GM18502 (cell line): ENCODE data around the gene HDLBP.

Source experiments
- ATAC-seq: cut with Tn5 transposase; IDR thresholded peaks from one replicate; pipeline ENCODE4 v1.9.1; 2021; ENCODE audit warnings: mild to moderate bottlenecking; ENCODE audit not compliant: unreplicated experiment, poor library complexity

Gene HDLBP

DNA sequence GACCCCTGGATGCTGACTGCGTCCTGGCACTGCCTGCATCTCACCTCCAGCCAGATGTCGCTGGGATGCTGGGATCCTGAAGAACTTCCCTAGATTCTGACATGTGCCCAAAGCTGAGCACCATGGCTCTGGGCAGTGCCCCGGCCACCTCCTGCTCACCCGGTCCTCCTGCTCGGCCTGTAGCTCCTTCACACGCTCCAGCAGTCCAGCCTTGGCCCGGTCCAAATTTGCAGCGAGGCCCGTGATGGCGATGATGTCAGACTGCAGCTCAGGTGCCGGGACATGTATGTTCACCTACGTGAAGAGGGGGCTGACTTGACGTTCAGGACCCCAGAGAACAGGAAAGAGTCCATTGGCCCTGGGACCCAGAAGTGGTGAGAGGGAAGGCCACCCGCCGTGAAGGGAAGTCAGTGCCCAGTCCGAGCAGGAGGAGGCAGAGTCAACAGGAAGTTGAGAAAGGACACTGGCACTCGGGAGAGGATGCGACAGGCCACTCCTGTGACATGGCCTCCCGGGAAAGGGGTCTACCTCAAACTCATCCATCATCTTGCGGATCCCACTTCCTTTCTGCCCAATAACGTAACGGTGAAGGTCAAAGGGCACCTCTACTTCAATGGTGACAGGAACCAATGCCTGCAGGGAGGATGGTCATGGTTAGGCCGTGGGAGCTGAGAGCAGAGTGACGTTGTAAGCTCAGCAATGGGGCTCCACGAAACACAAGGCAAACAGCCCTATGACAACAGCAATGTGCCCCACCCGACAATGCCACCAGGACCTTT is 80.3 kb downstream of the HDLBP start:
- ATAC-seq = no peak

DNA sequence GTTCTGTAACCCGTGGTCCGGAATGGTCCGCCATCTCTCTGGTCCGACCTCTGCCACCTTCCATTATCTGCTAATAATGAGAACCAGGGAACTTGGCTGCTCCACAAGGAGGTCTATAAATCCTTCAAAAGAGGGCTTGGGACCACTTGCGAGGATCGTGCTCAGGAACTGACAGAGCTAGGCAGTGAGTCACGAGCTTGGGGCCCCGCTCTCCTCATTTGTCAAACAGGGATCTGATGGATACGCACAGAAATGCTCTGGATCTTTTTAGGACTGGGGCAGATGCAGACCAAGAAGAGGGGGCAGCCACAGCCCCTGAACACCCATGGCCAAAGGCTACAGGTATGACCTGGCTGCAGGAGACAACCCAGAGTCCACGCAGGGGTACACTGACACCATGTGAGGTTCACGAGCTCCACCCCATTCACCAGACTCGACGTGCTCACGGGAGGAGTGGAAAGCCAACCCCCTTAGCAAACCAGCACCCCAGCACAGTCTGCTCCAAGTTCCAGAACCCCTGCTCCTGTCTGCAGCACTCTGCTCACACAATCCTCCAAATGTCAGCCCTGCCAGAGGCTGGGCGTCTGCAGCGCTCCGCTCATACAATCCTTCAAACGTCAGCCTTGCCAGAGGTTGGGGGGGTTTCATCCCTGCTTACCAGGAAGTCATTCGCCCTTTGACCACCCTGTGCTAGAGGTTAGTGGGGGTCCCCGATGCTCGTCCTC is 81.2 kb downstream of the HDLBP start:
- no peak for ATAC-seq

DNA sequence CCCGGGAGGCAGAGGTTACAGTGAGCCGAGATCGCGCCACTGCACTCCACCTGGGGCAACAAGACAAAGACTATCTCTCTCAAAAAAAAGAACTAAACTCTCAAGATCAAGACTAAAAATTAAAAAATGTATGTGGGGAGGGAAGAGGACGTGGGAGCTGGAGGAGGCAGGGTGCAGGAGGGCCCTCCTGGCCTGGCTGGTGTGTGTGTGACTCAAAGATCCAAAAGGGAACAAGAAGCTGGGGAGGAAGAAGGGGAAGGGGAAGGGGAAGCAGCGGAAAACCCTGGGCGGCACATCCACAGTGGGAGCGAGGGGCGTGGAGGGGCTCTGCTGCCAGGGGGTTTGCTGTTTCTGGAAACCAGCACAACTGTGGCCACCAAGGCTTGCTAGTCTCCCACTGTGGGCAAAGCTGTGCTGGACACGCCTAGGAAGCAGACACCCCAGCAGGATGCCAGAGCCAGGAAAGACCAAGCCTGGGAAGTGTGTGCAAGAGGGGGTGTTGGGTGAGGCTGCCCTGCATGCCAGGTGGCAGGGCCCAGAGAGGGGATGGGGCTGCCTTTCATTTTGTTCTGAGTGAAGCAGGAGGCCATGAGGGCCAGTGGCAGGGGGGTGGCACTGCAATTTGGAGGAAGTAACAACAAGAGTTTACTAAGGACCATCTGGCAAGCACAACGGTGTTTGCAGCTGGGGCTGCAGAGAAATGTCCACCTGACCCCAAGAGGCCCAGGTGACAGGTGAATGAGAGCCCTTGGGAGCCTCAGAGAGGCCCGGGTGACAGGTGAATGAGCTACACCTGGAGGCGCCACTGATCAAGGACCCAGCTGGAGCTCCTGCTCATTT is 82.5 kb downstream of the HDLBP start:
- ATAC-seq = no peak

DNA sequence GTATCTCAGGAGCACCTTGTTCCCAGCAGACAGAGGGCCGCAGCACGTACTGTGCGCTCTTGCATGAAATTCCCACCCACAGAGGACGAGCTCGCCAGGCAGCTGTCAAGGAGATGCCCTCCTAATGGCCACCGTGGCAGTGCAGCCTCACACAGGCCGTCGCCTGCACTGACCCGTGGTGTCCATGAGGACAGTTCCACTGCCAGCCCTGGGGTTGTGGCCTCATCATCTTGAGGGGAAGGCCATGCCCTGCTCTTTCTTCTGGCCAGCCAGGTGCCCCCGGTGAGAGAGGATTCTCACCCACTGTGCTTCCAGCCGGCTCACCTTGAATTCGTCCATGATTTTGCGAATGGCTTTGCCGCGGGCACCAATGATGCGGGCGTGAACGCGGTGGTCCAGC is 85.0 kb downstream of the HDLBP start:
- ATAC-seq = no peak

DNA sequence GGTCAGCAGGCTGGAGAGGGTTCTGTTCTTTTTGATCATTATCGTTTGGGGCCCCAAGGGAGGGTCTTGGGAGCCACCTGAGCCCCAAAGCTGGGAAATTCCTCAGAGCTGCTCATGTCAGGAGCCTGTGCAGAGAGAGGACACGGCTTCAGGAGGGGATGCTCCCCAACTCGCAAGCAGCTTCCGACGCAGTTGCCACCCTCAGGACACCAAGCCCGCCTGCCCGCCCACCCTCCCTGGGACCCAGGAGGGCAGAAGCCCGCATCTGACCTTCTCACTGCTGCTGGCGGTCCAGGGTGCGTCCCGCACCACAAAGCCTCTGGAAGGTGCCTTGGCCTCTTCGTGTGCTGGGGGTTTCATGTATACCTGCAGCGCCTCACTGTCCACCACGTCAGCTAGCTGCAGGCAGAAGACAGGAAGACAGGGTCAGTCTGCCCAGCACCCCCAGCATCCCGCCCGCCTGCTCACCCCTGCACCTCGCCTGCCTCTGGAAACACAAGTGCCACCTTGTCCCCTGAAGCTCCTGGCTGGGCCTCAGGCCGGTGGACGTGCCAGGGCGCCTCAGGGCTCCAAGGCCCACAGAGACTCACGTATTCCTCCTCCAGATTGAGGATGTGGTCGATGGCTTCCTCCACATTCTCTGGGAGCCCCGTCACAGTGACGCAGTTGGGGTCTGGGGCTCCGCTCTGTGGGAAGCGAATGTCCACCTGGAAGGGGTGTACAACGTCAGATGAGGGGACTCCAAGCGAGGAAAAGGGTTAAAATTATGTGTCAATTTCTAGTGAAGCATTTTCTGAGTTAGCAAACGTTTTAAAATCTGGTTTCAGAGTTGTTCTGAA is 85.7 kb downstream of the HDLBP start:
- no peak for ATAC-seq

DNA sequence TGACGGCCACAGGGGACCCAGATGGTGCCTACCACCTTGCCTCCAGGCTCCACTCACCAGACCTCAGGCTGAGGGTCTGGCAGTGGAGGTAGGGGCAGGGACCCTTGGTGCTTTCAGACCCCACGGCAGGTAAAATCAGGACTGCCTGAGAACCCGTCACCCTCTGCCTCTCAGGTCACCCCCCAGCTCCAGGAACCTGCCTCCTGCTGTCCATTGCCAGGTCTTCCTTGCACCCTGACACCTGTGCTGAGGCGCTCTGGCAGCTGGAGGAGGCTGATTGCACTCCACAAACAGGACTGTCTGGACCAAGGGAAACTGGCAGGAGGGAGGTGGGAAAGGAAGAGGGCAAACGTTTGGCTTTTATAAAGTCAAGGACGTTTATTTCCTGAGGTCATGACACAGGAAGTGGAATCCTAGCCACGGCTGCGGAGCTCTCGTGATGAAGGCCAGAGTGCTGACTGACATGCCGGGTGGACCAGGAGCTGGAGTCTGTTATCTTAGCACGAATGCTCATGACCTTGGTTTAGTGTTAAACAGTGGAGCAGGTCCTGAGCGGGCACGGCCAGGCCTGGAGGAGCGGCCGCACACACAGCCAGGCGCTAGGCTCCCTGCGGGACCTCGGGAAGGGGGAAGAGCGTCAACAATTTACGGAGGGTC is 86.5 kb downstream of the HDLBP start:
- ATAC-seq = no peak

DNA sequence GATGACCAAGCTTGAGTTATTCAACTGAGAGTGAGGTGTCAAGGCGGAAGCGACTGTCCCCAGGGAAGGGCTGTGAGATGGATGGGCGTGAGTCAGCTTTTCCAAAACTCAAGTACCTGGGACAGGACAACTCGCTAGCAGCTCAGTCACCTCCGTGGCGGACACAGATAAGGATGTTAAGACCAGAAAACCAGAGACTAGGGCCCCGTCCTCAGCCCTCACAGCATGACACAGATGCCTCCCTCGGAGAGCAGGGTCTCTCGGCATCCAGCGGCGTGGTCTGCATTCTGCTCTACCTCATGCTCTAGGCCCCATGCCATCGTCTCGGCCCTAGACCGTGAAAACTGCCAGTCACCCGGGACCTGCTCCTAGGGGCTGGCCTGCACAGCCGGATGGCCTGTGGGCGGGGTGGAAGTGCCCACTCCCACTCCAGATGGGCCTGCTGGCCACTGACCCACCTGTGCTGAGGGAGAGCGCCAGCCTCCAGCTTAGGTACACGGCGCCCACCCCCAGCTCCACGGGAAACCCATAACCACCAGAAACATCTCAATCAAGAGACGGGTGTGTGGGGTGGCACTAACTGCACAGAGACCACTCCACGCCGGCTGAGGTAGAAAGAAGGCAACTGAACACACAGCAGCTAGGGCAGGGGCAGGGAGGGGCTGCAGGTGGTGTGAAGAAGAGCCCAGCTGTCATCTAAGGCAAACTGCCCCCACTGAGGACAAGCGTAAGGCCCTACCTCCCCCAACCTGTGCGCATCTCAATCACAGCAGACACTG is 87.2 kb downstream of the HDLBP start:
- no peak for ATAC-seq

DNA sequence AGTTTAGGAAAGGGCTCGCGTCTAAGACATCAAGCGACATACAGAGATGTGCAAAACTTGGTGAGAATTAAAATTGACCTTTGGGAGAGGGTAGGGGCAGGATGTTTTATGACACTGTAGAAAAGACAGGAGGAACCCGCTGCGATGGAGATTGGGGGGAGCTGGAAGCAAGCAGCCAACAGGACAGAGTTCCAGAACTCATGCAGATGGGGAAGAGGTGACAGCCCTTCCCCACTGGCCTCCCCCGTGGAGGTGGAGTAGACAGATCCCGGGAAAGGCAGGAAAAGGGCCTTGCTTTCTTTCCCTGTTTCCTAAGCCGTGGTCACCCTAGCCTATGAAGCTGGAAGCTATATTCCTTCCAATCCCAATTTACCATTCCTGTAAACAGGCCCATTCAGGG is 87.9 kb downstream of the HDLBP start:
- no peak for ATAC-seq

DNA sequence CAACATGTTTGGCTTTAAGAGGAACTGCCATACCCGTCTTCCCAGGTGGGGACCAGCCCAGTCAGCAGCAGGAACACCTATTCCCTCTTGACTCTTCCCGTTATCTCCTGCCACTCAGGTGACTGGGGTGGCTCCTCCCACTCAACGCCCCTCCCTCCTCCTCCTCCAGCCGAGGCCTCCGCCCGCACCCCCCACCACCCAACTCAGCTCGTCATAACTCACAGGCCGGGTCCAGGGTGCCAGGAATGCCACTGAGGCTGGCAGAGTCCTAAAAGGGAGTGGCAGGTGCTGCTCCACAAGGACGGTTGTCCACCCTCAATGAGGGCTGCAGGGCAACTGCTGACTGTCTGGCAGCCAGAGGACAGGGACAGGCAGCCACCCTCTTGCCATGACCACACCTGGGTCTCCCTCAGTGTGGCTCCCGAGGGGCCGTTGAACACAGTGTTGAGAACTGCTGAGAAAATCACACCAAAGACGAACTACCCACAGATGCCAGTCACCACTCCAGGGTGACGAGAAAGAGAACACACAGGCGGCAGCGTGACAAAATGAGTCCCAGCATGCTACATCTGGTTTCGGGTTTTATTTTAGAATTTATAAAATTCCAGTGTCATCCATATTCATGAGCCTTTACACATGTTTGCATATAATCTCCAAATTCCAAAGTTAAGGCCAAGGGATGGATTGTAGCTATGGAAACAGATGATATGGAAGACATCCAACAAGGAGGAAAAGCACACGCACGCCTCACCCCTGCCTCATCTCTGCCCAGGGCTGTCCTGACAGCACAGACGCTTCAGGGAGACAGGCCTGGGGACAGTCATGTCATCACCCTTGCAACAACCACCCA is 88.5 kb downstream of the HDLBP start:
- no peak for ATAC-seq

DNA sequence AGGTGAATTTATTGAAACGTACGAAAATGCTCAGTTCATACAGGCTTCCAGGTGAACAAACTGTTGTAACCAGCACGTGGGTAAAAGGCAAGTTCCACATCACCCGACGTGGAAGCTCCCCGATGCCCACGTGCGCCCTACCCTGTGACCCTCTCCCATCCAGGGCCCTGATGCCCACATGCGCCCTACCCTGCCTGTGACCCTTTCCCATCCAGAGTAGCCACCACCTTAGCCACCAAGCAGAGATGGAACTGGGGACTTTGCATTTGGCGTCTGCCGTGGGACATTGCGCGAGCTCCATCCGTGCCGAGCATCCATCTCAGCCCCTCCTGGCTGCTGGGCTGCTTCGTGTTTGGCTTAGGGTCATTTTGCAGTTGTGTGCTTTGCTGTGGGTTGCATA is 89.5 kb downstream of the HDLBP start:
- no peak for ATAC-seq

DNA sequence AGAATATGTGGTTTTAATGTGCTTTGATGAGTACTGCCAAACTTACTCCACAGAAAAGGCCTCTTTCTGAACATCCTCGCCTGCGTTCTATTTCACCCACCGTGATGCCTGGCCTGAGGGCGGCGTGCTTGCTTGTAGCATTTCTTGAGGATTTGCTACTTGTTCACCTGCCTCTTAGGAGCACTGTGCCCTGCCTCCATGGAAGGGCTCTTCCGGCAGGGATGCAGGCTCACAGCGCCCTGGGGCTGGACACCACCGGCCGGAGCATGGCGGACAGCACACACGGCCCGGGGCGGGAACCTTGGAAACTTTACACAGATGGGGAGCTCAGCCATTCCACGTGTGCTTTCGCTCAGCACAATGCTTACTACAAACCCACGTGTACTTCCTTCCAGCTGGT is 89.9 kb downstream of the HDLBP start:
- ATAC-seq = no peak

DNA sequence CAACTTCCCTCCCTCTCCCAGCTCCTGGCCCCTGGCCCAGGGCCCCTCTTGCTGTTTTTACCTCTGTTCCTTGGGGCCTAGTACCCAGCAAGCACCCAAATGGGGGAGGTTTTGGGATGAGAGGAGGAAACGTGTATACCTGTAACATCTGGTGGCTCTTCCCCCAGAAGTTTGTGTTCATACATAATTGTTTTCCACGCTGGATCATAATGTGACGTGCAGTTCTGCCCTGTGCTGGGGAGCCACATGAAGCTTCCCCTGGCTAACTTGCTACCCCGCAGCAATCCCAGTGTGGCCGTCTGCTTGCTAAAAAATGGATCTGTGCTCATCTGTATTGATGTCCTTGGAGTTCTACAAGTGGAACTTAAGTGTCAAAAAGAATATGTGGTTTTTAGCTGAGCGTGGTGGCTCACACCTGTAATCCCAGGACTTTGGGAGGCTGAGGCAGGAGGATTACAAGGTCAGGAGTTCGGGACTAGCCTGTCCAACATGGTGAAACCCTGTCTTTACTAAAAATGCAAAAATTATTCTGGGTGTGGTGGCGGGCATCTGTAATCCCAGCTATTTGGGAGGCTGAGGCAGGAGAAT is 90.5 kb downstream of the HDLBP start:
- ATAC-seq = no peak

DNA sequence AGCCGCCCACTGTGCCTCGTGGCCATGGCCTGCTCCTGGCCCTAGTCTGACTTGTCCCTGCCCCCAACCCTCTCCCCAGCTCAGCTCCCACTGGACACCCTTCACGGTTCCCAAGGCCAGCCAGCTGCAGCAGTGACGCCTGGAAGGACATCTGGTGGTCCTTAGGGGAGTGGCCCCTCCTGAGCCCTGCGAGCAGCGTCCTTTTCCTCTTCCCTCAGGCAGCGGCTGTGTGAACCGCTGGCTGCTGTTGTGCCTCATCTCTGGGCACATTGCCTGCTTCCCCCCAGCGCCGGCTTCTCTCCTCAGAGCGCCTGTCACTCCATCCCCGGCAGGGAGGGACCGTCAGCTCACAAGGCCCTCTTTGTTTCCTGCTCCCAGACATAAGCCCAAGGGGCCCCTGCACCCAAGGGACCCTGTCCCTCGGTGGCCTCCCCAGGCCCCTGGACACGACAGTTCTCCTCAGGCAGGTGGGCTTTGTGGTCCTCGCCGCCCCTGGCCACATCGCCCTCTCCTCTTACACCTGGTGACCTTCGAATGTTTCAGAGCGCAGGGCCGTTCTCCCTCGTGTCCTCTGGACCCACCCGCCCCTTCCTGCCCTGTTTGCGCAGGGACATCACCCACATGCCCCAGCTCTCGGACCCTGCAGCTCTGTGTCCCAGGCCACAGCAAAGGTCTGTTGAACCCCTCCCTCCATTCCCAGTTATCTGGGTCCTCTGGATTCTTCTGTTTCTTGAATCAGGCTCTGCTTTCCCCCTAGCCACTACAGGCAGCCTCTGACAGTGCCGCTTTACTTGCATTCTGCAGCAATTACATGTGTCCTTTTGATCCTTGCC is 91.2 kb downstream of the HDLBP start:
- no peak for ATAC-seq

DNA sequence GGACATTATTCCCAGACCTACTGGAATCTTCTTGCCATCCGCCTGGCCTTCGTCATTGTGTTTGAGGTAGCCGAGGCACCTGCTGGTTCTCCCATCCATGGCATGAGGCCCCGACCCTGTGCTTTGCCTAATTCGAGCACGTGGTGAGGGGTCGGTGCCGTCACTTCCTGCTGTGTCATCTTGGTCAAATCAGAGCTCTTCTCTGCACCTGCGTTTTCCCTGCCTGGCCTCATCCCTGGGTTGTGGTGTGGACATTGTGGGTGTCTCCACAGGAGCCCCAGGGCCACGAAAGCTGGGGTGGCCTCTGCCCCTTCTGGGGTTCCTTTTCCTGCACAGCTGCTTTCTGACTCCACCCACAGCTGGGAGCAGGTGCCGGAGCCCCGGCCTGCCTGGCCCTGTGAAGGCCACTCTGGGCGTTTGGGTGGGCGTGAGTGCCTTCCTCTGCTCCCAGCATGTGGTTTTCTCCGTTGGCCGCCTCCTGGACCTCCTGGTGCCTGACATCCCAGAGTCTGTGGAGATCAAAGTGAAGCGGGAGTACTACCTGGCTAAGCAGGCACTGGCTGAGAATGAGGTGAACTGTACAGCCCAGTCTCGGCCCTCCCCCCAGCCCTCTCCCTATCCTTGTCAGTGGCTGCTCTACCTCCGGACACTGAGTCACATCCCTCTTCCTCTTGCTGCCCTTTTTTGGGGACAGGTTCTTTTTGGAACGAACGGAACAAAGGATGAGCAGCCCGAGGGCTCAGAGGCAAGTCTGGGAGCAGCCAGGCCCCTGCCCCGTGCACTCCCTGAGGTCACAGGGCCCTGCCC is 92.1 kb downstream of the HDLBP start:
- no peak for ATAC-seq

DNA sequence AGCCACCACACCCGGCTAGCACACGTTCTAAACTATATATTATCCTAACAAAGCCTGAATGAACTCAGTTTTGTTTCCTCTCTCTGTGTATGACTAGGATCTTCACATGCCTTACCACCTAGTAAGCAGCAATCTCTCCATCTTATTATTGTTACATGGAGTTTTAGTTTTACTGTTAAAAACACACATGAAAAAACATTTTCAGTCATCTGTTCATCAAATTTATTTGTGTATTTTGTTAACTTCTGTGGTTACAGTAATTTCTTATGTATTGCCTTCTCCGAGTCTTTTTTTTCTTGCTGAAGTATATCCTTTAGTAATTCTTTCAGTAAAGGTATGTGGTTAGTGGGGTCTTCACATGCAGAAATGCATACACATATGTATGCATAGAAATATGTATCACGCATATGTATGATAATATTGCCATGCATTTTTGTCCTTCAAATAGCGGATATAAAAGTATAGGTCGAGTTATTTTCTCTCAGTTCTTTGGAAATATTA is 95.6 kb downstream of the HDLBP start:
- no peak for ATAC-seq

DNA sequence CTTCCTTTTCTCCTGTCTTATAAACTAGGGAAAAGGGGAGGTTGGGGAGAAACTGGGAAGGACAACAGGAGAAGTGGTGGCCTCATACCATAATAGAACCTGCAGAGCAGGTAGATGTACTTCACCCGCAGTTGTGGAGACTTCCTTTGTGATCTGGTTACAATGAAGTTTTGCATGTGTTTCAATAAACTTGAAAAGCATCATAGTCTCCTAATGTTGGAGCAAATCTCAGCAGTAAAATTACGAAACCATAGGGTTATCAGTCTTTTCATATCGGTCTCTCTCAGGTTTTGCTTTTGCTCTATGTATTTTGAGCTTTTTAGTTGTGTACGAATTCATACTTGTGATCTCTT is 96.5 kb downstream of the HDLBP start:
- no peak for ATAC-seq
